ENCODE results near the gene CACNA1C. TPM values are rescaled to one million over a fixed set of nuclear protein-coding genes. Genes with fewer than 3 reads are reported as not detected.

CACNA1C gene
- polyA plus RNA-seq, 1 of the 3 experiments (the other 2 are of a cell fraction) = 1.5 TPM

DNA sequence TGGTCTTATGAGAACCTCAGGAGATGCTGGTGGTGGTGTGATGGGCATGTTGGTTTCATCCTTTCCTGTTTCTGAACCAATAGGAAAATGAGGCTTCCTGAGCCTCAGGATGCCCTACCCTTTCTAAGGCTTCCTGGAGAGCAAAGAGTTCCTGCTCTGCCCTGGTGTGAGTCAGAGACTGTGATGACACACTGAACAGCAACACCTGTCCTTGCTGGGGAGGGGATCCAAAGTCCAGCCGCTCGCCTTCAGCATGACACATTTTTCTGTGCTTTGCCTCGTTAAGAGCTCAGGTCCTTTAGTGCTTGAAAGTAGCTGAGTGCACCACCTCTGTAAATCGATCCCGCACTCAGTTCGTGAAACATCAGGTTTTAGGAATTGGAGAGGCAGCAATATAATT is 116.0 kb downstream of the CACNA1C start:
- 77% methylated on average over 6 of the region's 6 CpGs for WGBS (ENCODE audit: low lambda C conversion rate)
- H3K9me3 ChIP-seq = no peaks in the 10 kb centered on the region
- H3K4me3 ChIP-seq (ENCODE audit: low read depth in 2 of 2, low read length in 1 of 2) = no peak overlapping the region
- H3K4me1 ChIP-seq (ENCODE audit: control insufficient read depth in 1 of 2, insufficient read depth in 2 of 2, low read depth in 1 of 2, low read length in 1 of 2) = peaks cover 0 to 34% of the 10 kb centered on the region in 2 experiments; a peak in 2 of 4 replicates
- no peaks in the 10 kb centered on the region for H3K9me2 ChIP-seq
- no peaks in the 10 kb centered on the region for H4K20me1 ChIP-seq (ENCODE audit: insufficient read depth)
- H3K9ac ChIP-seq = no peak overlapping the region
- TF ChIP-seq, protein P1, sequence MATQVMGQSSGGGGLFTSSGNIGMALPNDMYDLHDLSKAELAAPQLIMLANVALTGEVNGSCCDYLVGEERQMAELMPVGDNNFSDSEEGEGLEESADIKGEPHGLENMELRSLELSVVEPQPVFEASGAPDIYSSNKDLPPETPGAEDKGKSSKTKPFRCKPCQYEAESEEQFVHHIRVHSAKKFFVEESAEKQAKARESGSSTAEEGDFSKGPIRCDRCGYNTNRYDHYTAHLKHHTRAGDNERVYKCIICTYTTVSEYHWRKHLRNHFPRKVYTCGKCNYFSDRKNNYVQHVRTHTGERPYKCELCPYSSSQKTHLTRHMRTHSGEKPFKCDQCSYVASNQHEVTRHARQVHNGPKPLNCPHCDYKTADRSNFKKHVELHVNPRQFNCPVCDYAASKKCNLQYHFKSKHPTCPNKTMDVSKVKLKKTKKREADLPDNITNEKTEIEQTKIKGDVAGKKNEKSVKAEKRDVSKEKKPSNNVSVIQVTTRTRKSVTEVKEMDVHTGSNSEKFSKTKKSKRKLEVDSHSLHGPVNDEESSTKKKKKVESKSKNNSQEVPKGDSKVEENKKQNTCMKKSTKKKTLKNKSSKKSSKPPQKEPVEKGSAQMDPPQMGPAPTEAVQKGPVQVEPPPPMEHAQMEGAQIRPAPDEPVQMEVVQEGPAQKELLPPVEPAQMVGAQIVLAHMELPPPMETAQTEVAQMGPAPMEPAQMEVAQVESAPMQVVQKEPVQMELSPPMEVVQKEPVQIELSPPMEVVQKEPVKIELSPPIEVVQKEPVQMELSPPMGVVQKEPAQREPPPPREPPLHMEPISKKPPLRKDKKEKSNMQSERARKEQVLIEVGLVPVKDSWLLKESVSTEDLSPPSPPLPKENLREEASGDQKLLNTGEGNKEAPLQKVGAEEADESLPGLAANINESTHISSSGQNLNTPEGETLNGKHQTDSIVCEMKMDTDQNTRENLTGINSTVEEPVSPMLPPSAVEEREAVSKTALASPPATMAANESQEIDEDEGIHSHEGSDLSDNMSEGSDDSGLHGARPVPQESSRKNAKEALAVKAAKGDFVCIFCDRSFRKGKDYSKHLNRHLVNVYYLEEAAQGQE (IDR thresholded peaks at IDR 0.05; ENCODE audit: low read depth, low read length) = no peak
- no peaks in the 10 kb centered on the region for H3F3A ChIP-seq (replicated peaks; ENCODE audit: insufficient read depth)
- H3K27me3 ChIP-seq (ENCODE audit: insufficient read depth) = no peaks in the 10 kb centered on the region
- no peak overlapping the region for H3K4me2 ChIP-seq
- no peak for DNase-seq
- no peaks in the 10 kb centered on the region for H3K79me2 ChIP-seq (ENCODE audit: insufficient read depth)
- CTCF ChIA-PET = interaction anchor here (1.0 kb wide), 1 partner anchor 15 kb away, joined by 3 read pairs; no protein-coding TSS in a partner anchor
- peaks cover 0 to 7% of the 10 kb centered on the region in 2 experiments for H3K36me3 ChIP-seq (replicated peaks in 1 of 2; ENCODE audit: control insufficient read depth in 1 of 2, insufficient read depth in 2 of 2, low read length in 1 of 2)
- no peak overlapping the region for H2AFZ ChIP-seq (ENCODE audit: low read depth)
- POLR2A ChIA-PET = no interaction called here
- H3K27ac ChIP-seq (ENCODE audit: low read depth in 2 of 2, low read length in 1 of 2) = no peak overlapping the region; a peak in 1 of 4 replicates

DNA sequence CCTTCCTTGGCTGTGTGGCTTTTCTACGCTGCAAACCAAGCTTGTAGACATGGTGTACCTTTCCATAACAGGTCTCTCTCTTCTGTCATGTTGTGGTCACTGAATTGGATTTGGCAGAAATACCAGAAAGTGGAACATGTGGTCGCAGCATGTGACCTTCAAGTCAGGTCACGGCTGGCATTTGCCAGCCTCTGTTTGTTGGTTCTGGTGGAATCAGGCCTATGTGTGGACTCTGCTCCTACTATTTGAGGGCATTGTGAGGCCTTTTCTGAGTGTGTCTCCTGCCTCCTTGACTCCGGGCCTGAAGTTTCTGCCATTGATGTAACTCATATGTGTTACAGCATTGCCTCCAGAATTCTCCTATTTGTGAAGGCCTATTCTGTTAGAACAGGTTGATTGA is 116.7 kb downstream of the CACNA1C start:
- TF ChIP-seq GABPA (IDR thresholded peaks at IDR 0.05; ENCODE audit: low read depth) (no peak), GATA2 (CRISPR knock-in tag; IDR thresholded peaks at IDR 0.05) (no peak)
- TF ChIP-seq, protein P2, sequence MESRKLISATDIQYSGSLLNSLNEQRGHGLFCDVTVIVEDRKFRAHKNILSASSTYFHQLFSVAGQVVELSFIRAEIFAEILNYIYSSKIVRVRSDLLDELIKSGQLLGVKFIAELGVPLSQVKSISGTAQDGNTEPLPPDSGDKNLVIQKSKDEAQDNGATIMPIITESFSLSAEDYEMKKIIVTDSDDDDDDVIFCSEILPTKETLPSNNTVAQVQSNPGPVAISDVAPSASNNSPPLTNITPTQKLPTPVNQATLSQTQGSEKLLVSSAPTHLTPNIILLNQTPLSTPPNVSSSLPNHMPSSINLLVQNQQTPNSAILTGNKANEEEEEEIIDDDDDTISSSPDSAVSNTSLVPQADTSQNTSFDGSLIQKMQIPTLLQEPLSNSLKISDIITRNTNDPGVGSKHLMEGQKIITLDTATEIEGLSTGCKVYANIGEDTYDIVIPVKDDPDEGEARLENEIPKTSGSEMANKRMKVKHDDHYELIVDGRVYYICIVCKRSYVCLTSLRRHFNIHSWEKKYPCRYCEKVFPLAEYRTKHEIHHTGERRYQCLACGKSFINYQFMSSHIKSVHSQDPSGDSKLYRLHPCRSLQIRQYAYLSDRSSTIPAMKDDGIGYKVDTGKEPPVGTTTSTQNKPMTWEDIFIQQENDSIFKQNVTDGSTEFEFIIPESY (IDR thresholded peaks at IDR 0.05; ENCODE audit: borderline replicate concordance, low read depth) = no peak
- POLR2A ChIA-PET = no interaction called here

DNA sequence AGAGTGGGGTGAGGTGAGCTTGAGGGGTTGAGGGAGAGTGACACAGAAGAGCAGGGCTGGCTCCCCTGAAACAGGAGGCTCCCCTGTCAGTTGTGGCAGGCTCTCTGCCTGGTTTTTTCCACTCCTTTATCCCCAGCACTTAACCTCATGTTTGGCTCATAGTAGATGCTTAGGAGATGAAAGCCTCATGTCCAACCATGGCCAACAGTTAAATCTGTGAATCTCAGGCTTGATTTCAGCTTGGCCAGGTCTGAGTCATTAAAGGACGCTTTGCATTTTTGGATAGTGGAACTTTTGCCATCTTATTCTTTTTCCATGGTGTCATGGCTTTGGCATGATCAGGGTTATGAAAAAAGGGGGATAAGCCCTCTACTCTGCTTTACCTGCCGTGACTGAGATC is 117.2 kb downstream of the CACNA1C start:
- Histone ChIP-seq H2AFZ (ENCODE audit: low read depth) (no peak overlapping the region), H3F3A (replicated peaks; ENCODE audit: insufficient read depth) (no peaks in the 10 kb centered on the region), H3K27me3 (ENCODE audit: insufficient read depth) (no peaks in the 10 kb centered on the region), H3K4me1 (ENCODE audit: control insufficient read depth in 1 of 2, insufficient read depth in 2 of 2, low read depth in 1 of 2, low read length in 1 of 2) (peaks cover 0 to 34% of the 10 kb centered on the region in 2 experiments; a peak in 2 of 4 replicates), H3K9me2 (no peaks in the 10 kb centered on the region), H3K4me2 (no peak overlapping the region), H3K9me3 (no peaks in the 10 kb centered on the region), H3K4me3 (ENCODE audit: low read depth in 2 of 2, low read length in 1 of 2) (no peak overlapping the region), H3K27ac (ENCODE audit: low read depth in 2 of 2, low read length in 1 of 2) (no peak overlapping the region), H3K9ac (no peak overlapping the region), H3K36me3 (replicated peaks in 1 of 2; ENCODE audit: control insufficient read depth in 1 of 2, insufficient read depth in 2 of 2, low read length in 1 of 2) (peaks cover 0 to 7% of the 10 kb centered on the region in 2 experiments), H4K20me1 (ENCODE audit: insufficient read depth) (no peaks in the 10 kb centered on the region), H3K79me2 (ENCODE audit: insufficient read depth) (no peaks in the 10 kb centered on the region)
- ChIA-PET CTCF (no interaction called here), POLR2A (no interaction called here)
- no peak for TF ChIP-seq GATA2 (CRISPR knock-in tag; IDR thresholded peaks at IDR 0.05)
- TF ChIP-seq, protein P3, sequence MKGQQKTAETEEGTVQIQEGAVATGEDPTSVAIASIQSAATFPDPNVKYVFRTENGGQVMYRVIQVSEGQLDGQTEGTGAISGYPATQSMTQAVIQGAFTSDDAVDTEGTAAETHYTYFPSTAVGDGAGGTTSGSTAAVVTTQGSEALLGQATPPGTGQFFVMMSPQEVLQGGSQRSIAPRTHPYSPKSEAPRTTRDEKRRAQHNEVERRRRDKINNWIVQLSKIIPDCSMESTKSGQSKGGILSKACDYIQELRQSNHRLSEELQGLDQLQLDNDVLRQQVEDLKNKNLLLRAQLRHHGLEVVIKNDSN (IDR thresholded peaks at IDR 0.05; ENCODE audit: borderline replicate concordance, low read depth) = no peak
- TF ChIP-seq TAF1 (IDR thresholded peaks at IDR 0.05; ENCODE audit: borderline replicate concordance, low read depth, low read length) = no peak
- TF ChIP-seq EZH2phosphoT487 (IDR thresholded peaks at IDR 0.05; ENCODE audit: borderline replicate concordance, low read depth) = no peak
- TF ChIP-seq, protein P1 (IDR thresholded peaks at IDR 0.05; ENCODE audit: low read depth, low read length) = no peak
- 38% methylated on average over 2 of the region's 2 CpGs for WGBS (ENCODE audit: low lambda C conversion rate)
- DNase-seq = no peak

More for the DNA sequence above, 116.7 kb downstream of the CACNA1C start:
- H4K20me1 ChIP-seq (ENCODE audit: insufficient read depth) = no peaks in the 10 kb centered on the region
- H3K9me3 ChIP-seq = no peaks in the 10 kb centered on the region
- peaks cover 0 to 34% of the 10 kb centered on the region in 2 experiments; a peak in 2 of 4 replicates for H3K4me1 ChIP-seq (ENCODE audit: control insufficient read depth in 1 of 2, insufficient read depth in 2 of 2, low read depth in 1 of 2, low read length in 1 of 2)
- no peaks in the 10 kb centered on the region for H3K79me2 ChIP-seq (ENCODE audit: insufficient read depth)
- H3K9me2 ChIP-seq = no peaks in the 10 kb centered on the region
- H3K4me2 ChIP-seq = no peak overlapping the region
- H3K4me3 ChIP-seq (ENCODE audit: low read depth in 2 of 2, low read length in 1 of 2) = no peak overlapping the region
- H3K9ac ChIP-seq = no peak overlapping the region
- no peak overlapping the region for H3K27ac ChIP-seq (ENCODE audit: low read depth in 2 of 2, low read length in 1 of 2)
- CTCF ChIA-PET = no interaction called here
- no peak for DNase-seq
- no peaks in the 10 kb centered on the region for H3F3A ChIP-seq (replicated peaks; ENCODE audit: insufficient read depth)
- 70% methylated on average over 4 of the region's 4 CpGs for WGBS (ENCODE audit: low lambda C conversion rate)
- H3K36me3 ChIP-seq (replicated peaks in 1 of 2; ENCODE audit: control insufficient read depth in 1 of 2, insufficient read depth in 2 of 2, low read length in 1 of 2) = peaks cover 0 to 7% of the 10 kb centered on the region in 2 experiments
- H3K27me3 ChIP-seq (ENCODE audit: insufficient read depth) = no peaks in the 10 kb centered on the region
- no peak overlapping the region for H2AFZ ChIP-seq (ENCODE audit: low read depth)
